GM21786 (cell line): ENCODE measurements around the gene PHF14.

Experiments used
- ATAC-seq: cut with Tn5 transposase; IDR thresholded peaks from one replicate; pipeline ENCODE4 v1.9.1; 2021; ENCODE audit not compliant: unreplicated experiment

Gene PHF14

DNA sequence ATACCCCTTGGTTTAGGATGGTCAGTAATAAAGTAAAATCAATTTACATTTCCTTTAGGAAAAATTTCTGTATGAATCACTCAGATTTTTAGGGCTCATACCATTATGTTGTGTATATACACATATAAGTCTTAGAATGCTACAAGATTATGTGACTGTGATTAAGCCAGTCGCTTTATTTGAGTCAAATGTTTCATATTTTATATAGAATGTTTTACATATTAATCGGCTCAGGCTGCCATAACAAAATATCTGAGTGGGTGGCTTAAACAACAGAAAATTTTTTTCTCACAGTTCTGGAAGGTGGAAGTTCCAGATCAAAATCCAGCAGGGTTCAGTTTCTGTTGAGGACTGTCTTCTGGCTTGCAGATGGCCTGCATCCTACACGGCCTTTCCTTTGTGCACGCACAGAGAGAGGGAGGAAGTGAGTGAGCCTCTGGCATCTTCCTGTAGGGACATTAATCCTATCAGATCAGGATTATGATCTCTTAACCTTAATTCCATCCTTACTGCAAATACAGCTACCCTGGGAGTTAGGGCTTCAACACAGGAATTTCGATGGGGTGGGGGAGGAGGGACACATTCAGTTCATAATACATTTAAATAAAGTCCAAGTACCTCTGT lies 198.0 kb downstream of the PHF14 start:
- no peak for ATAC-seq

DNA sequence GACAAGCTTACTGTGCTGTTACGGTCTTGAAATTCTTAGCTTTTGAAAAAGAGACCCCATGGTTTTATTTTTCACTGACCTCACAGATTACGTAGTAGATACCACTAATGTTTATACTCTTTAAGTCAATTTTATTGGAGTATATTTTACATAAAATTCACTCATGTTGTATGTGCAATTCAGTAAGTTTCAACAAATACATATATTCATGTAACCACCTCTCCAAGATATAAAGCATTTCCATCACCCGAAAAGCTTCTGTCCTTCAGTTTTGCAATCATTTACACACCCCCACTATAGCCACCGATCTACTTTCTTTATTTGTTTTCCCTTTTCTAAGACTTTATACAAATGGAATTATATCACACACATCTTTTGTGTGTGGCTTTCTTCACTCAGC lies 199.2 kb downstream of the PHF14 start:
- no peak for ATAC-seq

DNA sequence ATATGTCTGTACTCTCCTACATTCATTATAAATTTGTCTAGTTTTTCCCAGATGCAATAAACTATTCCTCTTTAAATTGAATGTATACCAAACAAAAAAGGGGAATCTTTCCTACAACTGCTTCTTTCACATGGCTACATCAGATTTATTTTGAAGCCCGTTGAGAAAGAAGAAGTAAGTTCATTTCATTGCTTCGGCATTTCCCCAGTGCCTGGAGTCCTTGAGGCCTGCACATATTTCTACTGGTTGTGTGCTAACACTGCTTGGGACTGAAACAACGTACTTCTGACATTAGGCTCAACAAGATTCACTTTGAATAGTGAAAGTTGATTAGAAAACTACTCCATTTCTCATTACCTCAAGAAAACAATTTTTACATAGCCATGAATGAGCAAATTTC lies 201.7 kb downstream of the PHF14 start:
- ATAC-seq = no peak

DNA sequence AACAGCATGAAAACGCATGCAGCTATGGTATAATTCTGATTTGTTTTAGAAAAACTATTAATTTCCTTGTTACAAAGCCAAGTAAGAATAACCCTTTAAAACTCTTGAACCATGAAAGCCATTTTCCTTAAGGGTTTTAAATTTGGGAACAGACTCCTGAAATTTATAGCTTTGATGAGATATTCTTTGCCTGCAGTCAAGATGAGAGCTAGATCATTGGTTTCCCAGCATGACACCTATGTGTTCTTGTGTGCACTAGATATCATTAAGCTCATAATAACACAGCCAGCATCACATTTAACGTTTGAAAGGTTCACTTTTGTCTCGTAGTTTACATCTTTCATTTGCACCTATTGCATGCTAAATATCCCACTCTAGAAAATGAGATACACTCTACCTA lies 202.2 kb downstream of the PHF14 start:
- no peak for ATAC-seq

DNA sequence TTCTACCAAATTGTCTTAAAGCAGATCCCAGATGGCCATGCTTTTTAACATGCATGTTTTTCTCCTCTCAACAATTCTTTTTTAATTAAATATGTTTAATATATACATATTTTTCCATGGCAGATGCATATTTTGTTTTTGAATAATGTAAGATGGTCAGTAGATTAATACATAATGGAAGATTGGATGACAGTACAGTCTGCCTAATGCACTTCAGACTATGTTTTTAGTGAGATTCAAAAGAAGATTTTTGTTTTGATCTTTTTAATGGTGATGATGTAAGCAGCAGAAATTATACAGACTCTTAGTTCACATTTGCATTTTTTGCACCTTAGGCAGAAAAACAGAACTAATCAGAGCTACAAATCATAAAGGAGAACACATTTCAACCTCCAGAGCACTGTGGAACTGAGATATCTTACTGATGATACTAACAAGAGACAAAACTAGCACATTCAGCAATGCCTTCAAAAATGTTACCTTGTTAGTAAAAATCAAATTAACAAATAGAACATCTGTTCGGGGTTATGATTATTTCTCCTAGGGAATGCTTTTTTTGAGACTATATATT lies 203.4 kb downstream of the PHF14 start:
- no peak for ATAC-seq

DNA sequence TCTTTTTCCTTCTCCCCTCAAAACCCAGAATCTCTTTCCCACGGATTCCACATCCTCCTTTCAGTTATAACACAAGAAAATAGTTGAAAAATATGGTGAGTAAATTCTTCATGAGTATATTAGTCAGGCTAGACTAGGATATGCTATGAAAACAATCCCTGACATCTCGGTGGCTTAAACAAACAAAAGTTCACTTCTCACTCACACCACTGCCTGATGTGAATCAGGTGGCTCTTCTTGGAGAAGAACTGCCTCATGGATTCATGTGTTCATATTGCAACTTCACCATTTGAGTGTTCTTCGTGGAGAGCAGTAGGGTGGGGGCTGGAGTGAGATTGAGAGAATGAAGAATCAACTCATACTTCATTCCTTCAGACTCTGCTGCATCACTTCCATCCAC lies 204.1 kb downstream of the PHF14 start:
- ATAC-seq = no peak

DNA sequence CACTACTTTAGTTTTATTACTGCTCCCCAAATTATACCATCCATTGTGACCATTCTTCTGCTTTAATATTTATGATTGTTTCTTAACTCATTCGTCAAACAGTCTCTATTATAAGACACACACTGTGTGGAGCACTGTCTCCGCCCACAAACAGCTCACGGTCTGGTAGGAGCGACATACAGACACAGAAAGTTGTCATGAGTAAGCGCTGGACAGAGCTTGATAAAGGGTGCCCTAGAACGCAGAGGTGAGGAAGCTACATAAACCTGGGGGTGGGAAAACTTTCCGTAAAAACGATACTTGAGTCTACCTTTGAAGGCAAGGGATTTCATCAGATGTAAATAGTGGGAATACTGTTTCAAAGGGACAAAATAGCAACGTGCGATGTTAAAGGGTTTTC lies 207.9 kb downstream of the PHF14 start:
- ATAC-seq = no peak

DNA sequence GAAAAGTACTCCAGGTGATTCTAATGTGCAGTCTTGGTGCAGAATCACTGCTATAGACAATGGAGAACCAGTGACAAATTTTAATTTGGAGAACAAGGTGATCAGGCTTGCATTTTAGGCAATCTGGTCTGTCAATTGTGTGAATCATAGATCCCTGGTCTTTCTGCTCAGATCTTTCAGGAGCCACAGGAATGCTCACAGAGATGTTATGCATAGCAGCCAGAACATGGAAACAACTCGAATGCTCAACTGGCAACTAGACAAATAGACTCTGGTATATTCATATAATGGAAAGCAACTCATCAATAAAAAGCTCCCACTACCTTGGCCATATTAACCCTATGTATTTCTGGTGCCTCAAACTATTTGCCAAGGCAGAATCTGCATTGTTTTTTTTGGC lies 209.1 kb downstream of the PHF14 start:
- no peak for ATAC-seq

DNA sequence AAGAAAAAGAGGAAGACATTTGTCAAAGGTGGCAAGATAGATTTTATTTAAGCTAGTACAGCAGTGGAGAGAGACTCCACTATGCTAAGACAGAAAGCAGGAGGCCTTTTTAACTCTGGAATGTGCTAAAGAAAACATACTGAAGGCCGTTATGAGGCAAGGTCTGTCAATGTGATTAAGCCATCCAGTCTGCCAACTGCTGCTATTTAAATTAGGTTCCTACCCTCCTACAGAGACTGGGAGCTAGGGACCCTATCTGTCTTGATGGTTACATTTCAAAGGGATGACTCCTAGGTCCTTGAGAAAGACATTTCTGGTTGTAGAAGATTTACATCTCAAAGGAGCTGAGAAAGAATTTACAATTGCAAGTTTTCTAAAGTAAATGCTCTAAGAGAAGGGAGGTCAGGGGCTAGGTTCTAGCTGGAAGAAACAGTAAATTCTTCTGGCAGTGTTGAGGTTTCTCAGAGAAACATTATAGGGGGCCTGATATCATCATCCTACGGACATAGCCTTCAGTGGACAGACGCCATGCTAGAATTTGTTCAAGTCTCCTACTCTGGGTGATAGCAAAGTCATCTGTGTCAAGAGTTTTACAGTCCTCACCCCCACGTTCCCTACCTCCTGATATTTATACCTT lies 211.6 kb downstream of the PHF14 start:
- no peak for ATAC-seq

DNA sequence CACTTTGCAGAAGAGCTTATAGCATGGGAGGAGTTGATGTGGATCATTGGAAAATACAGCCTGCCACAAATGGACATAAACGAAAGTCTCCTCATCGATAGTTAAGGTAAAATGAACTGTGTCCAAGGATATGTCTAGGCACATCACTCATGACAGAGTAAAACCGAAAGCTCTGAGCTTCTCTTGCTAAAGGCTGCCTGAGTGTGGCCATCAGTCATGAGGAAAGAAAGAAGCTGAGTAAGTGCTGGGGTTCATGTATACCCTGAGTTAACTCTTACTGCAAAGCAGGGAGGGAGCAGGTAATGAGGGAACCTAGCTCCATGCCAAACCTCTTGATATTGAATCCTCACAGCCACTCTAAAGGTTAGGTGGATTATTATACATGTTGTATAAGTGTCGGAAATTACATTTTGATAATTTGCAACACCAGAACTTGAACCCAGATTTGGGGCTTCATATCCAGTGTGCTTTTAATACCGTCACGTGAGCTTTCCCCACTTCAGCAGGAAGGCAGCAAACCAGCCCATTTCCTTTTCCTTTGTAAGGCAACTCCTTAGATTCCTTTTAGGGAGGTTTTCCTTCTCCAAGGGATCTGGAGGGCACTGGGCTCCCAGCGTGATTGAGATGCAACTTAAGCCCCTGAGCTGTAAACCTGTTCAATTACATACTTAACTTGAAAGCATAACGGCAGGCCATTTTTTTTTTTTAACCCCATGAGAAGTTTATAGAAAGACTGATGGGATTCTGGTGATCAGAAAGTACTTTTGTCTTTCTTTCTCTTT lies 215.0 kb downstream of the PHF14 start:
- ATAC-seq = no peak

DNA sequence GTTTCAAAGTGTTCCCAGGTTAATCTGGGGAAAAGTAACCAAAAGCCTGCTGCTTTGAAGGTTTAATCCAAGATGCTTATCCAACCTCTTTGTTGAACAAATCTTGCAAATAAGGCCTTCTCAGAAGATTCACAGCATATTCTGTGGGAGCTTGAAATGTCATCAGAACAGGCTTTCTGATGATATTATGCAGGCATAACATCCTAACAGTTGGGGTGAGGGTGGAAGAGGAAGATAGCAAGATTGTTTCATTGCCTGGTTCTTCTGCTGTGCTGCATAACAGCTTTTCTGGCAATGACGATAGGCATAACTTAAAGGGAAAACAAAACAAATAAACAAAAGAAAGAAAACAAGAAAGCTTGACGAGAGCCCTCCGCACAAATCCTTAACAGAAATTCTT lies 217.4 kb downstream of the PHF14 start:
- ATAC-seq = no peak

DNA sequence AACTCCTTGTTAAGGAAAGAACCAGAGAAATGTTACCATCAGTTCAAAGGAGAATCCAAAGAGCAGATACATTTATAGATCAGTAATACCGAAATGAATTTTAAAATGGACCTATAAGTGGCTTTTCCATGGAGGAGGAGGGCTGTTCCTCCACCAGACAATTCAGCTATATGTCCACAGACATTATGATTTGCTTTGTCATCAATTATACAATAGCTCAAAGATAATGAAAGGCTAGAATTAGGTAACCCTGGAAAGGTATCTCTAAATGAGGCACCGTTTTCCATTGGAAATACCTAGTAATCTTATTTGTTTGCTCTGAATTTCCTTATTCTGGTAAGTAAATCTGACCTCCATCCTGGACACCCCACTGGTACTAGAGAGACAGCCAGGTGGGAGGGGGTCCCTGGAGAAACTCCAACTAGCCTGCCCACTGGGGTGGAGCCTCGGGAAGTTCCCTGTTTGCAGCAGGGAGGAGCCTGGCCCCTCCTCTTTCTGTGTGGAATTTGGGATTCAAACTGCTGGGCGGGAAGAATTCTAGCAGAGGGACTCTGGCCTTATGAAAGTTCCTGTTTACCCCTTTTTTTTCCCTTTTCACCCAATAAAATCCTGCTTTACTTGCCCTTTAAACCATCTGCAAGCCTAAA lies 218.0 kb downstream of the PHF14 start:
- no peak for ATAC-seq

DNA sequence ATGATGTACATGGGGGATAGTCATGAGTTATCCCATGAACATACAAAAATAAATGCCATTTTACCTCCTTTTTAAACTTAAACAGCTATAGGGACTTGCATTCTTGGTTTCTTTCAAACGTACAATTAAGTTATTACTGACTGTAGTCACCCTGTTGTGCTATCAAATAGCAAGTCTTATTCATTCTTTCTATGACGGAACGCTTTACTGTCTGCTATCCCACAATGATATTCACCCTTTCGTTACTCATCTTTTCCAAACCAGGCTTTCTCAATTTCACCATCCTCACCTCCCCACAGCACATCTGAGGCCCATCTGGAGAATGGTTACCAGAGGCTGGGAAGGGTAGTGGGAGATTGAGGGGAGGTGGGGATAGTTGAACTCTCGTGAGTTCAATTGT lies 218.8 kb downstream of the PHF14 start:
- ATAC-seq = no peak

DNA sequence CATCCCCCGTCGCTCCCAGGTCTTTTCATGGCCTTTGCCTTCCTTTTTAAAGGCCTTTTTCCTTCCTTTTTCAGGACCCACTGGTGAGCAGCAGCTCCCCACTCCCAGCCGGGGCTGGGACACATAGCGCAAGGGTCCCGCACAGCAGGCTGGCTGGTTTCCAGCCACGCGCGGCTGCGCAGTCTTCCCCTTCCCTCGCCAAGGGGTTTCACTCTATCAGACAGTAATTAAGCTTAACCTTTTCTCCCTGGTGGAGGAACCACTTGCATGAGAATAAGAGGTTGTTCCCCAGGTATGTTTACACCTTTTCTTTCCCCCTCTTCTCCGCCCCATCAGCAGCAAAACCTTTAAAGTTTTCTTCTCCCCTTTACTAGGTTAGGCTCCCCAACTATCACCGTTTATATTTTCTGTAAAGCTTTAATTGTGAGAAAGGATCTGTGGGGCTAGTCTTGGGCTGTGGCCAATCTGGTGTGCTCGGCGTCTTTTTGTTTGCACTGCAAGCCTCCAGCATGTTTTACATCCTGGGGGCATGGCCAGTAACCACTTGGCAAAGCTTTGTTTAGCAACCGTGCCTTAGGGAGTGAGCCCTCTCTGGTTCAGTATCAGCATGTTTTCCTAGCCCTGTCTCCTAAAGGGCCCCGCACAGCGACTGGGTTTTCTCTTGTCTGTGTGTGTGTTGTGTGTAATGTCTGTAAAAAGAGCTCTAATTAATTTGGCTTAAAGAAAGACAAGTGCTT lies 219.6 kb downstream of the PHF14 start:
- ATAC-seq = no peak

DNA sequence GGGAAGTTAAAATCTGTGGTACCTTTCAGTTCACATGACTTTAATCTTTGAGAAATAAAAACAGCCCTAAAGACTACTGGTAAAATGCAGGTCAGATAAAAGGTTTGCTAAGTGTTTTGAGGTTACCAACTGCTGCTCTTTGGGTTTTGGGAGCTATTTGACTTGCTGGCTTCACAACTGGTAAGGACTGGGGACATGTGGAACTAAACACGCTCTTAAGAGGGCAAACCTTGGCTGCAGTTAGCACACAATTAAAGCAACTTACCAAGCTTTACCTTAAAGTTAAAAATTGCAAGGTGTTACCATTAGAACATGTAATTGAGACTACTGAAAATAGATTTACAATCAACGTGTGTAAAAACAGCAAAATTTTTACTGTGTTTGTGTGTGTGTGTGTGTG lies 220.2 kb downstream of the PHF14 start:
- no peak for ATAC-seq

DNA sequence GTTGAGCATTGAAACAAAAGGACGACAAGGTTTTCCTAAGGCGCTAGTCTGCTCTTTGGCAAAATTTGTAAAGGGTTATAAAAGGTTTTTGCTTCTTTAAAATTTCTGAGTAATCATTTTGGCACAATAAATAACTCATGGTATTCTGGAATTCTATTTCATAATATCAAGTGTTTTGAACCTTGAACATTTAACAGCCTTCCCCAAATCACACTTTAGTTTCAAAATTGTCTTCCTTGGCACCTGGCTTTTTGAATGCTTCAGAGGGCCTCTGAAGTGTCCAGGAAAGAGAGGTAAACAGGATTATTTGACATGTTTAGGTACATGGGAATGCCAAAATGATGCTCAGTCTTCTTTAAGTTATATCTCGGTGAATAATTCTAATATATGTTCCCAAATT lies 220.8 kb downstream of the PHF14 start:
- ATAC-seq = no peak

DNA sequence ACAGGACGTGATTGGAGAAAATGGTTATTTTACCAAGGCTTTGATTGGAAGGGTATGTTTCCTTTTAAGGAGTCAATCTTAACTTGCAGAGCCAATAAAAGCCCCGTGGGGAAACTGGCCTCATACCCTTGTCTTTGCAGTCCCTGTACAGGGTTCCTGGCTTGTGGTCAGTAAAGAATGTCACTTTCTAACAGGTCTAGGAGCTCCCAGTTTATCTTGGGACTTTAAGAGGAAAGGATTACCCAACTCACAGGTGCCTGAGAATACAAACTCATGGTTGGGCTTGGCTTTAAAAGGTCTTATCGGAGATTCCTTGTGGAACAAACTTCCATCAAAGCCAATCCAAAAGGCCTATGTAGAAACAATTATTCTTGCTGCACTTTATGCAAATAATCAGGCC lies 221.8 kb downstream of the PHF14 start:
- no peak for ATAC-seq

DNA sequence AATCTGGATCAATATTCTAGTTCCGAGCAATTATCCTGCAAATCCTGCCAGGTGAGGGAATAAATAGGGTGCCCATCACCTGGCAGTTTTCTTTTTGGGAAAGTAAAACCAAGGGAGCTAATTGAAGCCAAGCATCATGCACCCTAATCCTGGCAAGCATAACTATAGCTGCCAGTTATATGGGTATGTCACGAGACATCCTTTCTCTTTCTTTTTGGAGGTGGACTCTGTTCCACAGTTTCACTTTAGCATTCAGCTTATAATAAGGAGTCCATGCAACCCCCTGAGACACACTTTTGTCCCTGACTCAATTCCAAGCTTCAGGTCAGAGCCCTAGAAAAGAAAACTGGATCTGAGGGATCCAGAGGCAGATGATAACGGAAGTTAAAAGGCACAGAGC lies 222.5 kb downstream of the PHF14 start:
- ATAC-seq = no peak

DNA sequence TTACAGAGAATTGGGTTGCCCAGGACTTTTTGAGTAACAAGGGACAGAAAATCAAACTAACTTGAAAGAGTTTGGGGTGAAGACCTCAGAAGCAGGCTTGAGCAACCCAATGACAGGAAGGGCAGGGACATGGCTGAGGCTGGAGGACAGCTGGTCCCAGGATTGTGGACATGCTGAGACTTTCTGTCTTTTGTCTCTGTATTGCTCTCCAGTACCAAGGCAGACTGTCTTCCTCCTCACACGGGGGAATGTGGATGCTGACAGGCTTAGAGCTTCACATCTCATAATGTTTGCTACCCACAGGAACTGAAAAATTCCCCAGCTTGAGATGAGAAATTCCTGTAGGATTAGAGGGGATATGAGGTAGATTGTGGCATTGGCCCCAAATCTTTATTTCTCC lies 229.6 kb downstream of the PHF14 start:
- ATAC-seq = no peak

DNA sequence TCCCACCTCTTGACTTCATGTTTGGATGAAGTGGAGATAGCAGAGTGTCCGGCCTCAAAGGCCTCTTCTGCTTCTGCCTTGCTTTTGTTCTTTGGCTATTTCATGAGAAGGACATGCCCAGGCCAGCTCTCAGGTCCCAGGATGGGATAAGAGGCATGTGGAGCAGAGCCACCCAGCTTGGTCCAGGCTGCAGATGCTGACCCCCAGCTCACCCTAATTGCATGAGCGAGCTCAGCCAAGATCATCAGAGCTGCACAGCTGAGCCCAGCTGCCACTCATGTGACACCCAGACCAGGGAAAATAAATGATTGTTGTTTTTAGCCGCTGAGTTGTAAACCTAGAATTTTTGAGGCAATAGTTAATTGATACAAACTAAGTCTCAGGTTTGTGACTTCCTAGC lies 230.0 kb downstream of the PHF14 start:
- ATAC-seq = no peak
